Measurements from ENCODE around the gene NUDT8. TPM values are rescaled to one million over a fixed set of nuclear protein-coding genes. Genes with fewer than 3 reads are reported as not detected.

NUDT8 gene
- total and polyA plus RNA-seq, 2 of the 8 experiments (the other 6 are each of a cell fraction or from before 2014, with no cell fraction given), result 7.2 to 8.3 TPM

- Histone ChIP-seq H2BK12ac (ENCODE audit: low read depth, low read length) (no peak overlapping the region), H2BK15ac (ENCODE audit: low read length) (no peak overlapping the region), H4K8ac (ENCODE audit: extremely low read depth, insufficient read depth, low read length) (no peak overlapping the region), H2BK5ac (ENCODE audit: low read depth, low read length) (no peak overlapping the region), H4K20me1 (replicated peaks in 1 of 2; ENCODE audit: control insufficient read depth in 1 of 2, insufficient read depth in 2 of 2, low read length in 2 of 2) (peaks cover 8 to 10% of the 10 kb centered on the region in 2 experiments), H3K14ac (ENCODE audit: insufficient read length) (no peak overlapping the region), H3K56ac (replicated peaks; ENCODE audit: insufficient read length, low read depth, low read length) (no peak overlapping the region), H3K23ac (ENCODE audit: insufficient read length) (no peak overlapping the region), H3K27ac (ENCODE audit: low read depth, low read length) (no peak overlapping the region), H2BK120ac (replicated peaks; ENCODE audit: low read depth, low read length) (no peak overlapping the region), H3K27me3 (replicated peaks in 1 of 4; ENCODE audit: control insufficient read depth in 3 of 4, extremely low read depth in 1 of 4, insufficient read depth in 3 of 4, low read length in 3 of 4) (no peaks in the 10 kb centered on the region), H4K91ac (replicated peaks; ENCODE audit: insufficient read length, low read length) (no peak overlapping the region), H3K4me2 (ENCODE audit: insufficient read depth in 1 of 2, low read depth in 2 of 2, low read length in 2 of 2) (peak overlapping the region; percentile 86 to 92), H3K79me1 (ENCODE audit: low read depth, low read length) (peaks cover 10% of the 10 kb centered on the region), H2BK20ac (ENCODE audit: low read length) (no peak overlapping the region), H3K9ac (replicated peaks in 1 of 4; ENCODE audit: extremely low read depth in 1 of 4, low read depth in 3 of 4, low read length in 3 of 4) (no peak overlapping the region), H3K18ac (ENCODE audit: extremely low read depth, low read length) (no peak overlapping the region), H3K23me2 (ENCODE audit: low read depth, low read length) (peaks cover 5% of the 10 kb centered on the region; the same call in 1 of the 2 replicates), H3K36me3 (ENCODE audit: control insufficient read depth in 2 of 4, insufficient read depth in 4 of 4, low read length in 3 of 4) (peaks cover 6 to 34% (median 21%) of the 10 kb centered on the region in 4 experiments; a peak in 6 of 8 replicates), H3K4ac (replicated peaks; ENCODE audit: insufficient read length, low read depth, low read length) (no peak overlapping the region), H2AK5ac (ENCODE audit: low read depth, low read length) (no peak overlapping the region), H2AFZ (ENCODE audit: low read length) (no peak overlapping the region), H3K4me3 (ENCODE audit: extremely low read depth in 1 of 4, insufficient read depth in 2 of 4, low read depth in 3 of 4, low read length in 4 of 4) (peak overlapping the region in 1 of 4 experiments; percentile 76; a peak in 1 of 8 replicates), H3K9me3 (ENCODE audit: insufficient read depth in 2 of 2, low read depth in 1 of 2, low read length in 1 of 2) (no peaks in the 10 kb centered on the region), H3K79me2 (ENCODE audit: control insufficient read depth in 1 of 2, insufficient read depth in 2 of 2, low read length in 2 of 2) (peaks cover 0 to 27% of the 10 kb centered on the region in 2 experiments; a peak in 2 of 4 replicates), H3K4me1 (replicated peaks in 1 of 4; ENCODE audit: control insufficient read depth in 3 of 4, insufficient read depth in 4 of 4, low read length in 3 of 4) (peaks cover 5 to 28% (median 17%) of the 10 kb centered on the region in 4 experiments), H4K5ac (ENCODE audit: insufficient read length, low read depth, low read length) (no peak overlapping the region)
- TF ChIP-seq SP1 (IDR thresholded peaks at IDR 0.05; ENCODE audit: low read depth, low read length), result no peak
- TF ChIP-seq POLR2A (IDR thresholded peaks at IDR 0.05; ENCODE audit: control extremely low read depth in 1 of 2, low read depth in 2 of 2, low read length in 2 of 2), result peak in 1 of 2 experiments; percentile 54; a peak in 1 of 3 replicates
- FAIRE-seq (no peak), DNase-seq (ENCODE audit: low read depth in 1 of 2, low spot score in 2 of 2) (no peak)
- ChIA-PET POLR2A (ENCODE audit: partially characterized antibody) (interaction anchor here (0.7 to 6.7 kb wide), 10 partner anchors 8 to 40 kb away, joined by 3 to 71 read pairs (median 21); no protein-coding TSS in a partner anchor), CTCF (ENCODE audit: partially characterized antibody) (interaction anchor here (1.3 to 4.3 kb wide), 3 partner anchors 28 to 40 kb away, joined by 3 to 20 read pairs (median 3); no protein-coding TSS in a partner anchor)
- WGBS, 2 experiments (ENCODE audit: extremely low coverage in 1 of 2, insufficient coverage in 1 of 2, insufficient read length in 1 of 2, insufficient replicate concordance in 2 of 2, low coverage in 1 of 2, low lambda C conversion rate in 2 of 2, missing lambda C conversion rate in 1 of 2), result 85% methylated on average over 4 of the region's 4 CpGs; no CpG with 5 or more reads in 1 of the 2 experiments
Measured at GRCh38 chr11:67585911-67586310, 43.8 kb downstream of the NUDT8 start.
